ENCODE data around the gene TYRO3.
"Not testable (repeated sequence)": the region's sequence is repeated elsewhere in the genome, so short reads cannot be mapped to it uniquely, and the experiment has no call there.

GRCh38 chr15:41589571-41589970, 30.6 kb downstream of the TYRO3 start:
- not testable (repeated sequence) for TF ChIP-seq POLR2AphosphoS5 (IDR thresholded peaks at IDR 0.05); POLR2A (IDR thresholded peaks at IDR 0.05; ENCODE audit: low read depth); EP300 (IDR thresholded peaks at IDR 0.05)
- TF ChIP-seq, protein P1, sequence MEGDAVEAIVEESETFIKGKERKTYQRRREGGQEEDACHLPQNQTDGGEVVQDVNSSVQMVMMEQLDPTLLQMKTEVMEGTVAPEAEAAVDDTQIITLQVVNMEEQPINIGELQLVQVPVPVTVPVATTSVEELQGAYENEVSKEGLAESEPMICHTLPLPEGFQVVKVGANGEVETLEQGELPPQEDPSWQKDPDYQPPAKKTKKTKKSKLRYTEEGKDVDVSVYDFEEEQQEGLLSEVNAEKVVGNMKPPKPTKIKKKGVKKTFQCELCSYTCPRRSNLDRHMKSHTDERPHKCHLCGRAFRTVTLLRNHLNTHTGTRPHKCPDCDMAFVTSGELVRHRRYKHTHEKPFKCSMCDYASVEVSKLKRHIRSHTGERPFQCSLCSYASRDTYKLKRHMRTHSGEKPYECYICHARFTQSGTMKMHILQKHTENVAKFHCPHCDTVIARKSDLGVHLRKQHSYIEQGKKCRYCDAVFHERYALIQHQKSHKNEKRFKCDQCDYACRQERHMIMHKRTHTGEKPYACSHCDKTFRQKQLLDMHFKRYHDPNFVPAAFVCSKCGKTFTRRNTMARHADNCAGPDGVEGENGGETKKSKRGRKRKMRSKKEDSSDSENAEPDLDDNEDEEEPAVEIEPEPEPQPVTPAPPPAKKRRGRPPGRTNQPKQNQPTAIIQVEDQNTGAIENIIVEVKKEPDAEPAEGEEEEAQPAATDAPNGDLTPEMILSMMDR (IDR thresholded peaks at IDR 0.05) = not testable (repeated sequence)

Measured in esophagus muscularis mucosa (tissue), 4 donors.